Endothelial cell (in vitro differentiated cells): ENCODE data around the gene TCIRG1. TPM values are rescaled to one million over a fixed set of nuclear protein-coding genes. Genes with fewer than 3 reads are reported as not detected.

Experiments
- DNase-seq: peaks from one replicate; pipeline ENCODE4 v3.0.0; 2021; ENCODE audit warnings: low spot score
- H3K27ac Mint-ChIP-seq: one replicate; pipeline ENCODE4 v1.8.0; 2021; ENCODE audit warnings: mixed read lengths, inconsistent platforms; ENCODE audit not compliant: unreplicated experiment
- H3K27me3 Mint-ChIP-seq: one replicate; pipeline ENCODE4 v1.8.0; 2021; ENCODE audit warnings: mild to moderate bottlenecking, moderate library complexity, mixed read lengths, inconsistent platforms; ENCODE audit not compliant: unreplicated experiment
- H3K36me3 Mint-ChIP-seq: one replicate; pipeline ENCODE4 v1.8.0; 2021; ENCODE audit warnings: mild to moderate bottlenecking, low read depth, mixed read lengths, inconsistent platforms; ENCODE audit not compliant: unreplicated experiment
- H3K4me1 Mint-ChIP-seq: one replicate; pipeline ENCODE4 v1.8.0; 2021; ENCODE audit warnings: mild to moderate bottlenecking, mixed read lengths, inconsistent platforms; ENCODE audit not compliant: unreplicated experiment
- H3K4me3 Mint-ChIP-seq: one replicate; pipeline ENCODE4 v1.8.0; 2021; ENCODE audit warnings: mild to moderate bottlenecking, mixed read lengths, inconsistent platforms; ENCODE audit not compliant: unreplicated experiment
- H3K9me3 Mint-ChIP-seq: one replicate; pipeline ENCODE4 v1.8.0; 2021; ENCODE audit warnings: mixed read lengths, inconsistent platforms; ENCODE audit not compliant: unreplicated experiment
- total RNA-seq: library from RNA; stranded (reverse); fragmentation: NEBNext Ultra II Directional; extraction: Animal tissue kit (Norgen Biotek cat#: 25700); gene quantifications from one replicate; pipeline ENCODE4 v1.2.1, GENCODE V29; 2021; ENCODE audit not compliant: unreplicated experiment
- TF ChIP-seq, protein P1 (sequence below): fragments of 200-600 bp; sonication (generic); IDR thresholded peaks from one replicate; pipeline ENCODE4 v1.5.0; 2021; ENCODE audit warnings: antibody characterized with exemption; ENCODE audit not compliant: unreplicated experiment

Gene TCIRG1
- total RNA-seq, 1 donor from 2014 or later: 294 TPM

DNA sequence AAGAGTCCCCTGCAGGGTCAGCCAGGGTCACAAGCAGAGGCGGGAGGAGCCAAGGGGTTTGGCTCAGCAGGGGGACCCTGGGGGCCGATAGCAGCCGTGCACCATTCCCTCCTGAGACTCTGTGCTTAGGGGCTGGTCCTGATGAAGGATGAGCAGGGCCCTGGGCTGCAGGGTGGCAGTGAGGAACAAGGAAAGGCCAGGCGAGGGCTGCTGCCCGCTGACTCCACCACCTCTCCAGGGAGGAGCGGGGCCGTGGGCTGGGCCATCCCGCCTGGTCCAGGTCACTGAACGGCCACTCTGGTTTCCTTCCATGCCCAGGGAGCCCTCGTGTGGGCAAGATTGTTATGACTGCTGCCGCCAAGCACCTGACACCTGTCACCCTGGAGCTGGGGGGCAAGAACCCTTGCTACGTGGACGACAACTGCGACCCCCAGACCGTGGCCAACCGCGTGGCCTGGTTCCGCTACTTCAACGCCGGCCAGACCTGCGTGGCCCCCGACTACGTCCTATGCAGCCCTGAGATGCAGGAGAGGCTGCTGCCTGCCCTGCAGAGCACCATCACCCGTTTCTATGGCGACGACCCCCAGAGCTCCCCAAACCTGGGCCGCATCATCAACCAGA lies 17.5 kb upstream of the TCIRG1 start:
- no peak for DNase-seq
- Mint-ChIP-seq H3K4me3 (no peak overlapping the region), H3K36me3 (peaks cover 7% of the 10 kb centered on the region), H3K9me3 (no peaks in the 10 kb centered on the region), H3K27me3 (peaks cover 9% of the 10 kb centered on the region), H3K27ac (no peak overlapping the region), H3K4me1 (peaks cover 2% of the 10 kb centered on the region)
- TF ChIP-seq, protein P1, sequence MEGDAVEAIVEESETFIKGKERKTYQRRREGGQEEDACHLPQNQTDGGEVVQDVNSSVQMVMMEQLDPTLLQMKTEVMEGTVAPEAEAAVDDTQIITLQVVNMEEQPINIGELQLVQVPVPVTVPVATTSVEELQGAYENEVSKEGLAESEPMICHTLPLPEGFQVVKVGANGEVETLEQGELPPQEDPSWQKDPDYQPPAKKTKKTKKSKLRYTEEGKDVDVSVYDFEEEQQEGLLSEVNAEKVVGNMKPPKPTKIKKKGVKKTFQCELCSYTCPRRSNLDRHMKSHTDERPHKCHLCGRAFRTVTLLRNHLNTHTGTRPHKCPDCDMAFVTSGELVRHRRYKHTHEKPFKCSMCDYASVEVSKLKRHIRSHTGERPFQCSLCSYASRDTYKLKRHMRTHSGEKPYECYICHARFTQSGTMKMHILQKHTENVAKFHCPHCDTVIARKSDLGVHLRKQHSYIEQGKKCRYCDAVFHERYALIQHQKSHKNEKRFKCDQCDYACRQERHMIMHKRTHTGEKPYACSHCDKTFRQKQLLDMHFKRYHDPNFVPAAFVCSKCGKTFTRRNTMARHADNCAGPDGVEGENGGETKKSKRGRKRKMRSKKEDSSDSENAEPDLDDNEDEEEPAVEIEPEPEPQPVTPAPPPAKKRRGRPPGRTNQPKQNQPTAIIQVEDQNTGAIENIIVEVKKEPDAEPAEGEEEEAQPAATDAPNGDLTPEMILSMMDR: no peak

DNA sequence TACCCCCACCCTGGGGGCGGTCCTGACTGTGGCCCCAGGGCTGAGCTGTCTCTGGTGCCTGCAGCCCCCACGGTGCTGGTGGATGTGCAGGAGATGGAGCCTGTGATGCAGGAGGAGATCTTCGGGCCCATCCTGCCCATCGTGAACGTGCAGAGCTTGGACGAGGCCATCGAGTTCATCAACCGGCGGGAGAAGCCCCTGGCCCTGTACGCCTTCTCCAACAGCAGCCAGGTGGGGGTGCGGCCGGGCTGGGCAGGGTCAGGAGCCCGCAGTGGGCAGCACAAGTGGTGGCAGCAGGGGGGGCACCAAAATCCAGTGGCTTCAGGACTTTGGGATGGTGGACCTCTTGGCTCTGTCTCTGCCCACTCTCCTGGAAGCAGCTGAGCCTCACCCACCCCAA lies 16.3 kb upstream of the TCIRG1 start:
- H3K27ac Mint-ChIP-seq: no peak overlapping the region
- DNase-seq: no peak
- peaks cover 3% of the 10 kb centered on the region for H3K4me1 Mint-ChIP-seq
- TF ChIP-seq, protein P1: no peak
- H3K27me3 Mint-ChIP-seq: peaks cover 9% of the 10 kb centered on the region
- no peak overlapping the region for H3K4me3 Mint-ChIP-seq
- peaks cover 7% of the 10 kb centered on the region for H3K36me3 Mint-ChIP-seq
- no peaks in the 10 kb centered on the region for H3K9me3 Mint-ChIP-seq

DNA sequence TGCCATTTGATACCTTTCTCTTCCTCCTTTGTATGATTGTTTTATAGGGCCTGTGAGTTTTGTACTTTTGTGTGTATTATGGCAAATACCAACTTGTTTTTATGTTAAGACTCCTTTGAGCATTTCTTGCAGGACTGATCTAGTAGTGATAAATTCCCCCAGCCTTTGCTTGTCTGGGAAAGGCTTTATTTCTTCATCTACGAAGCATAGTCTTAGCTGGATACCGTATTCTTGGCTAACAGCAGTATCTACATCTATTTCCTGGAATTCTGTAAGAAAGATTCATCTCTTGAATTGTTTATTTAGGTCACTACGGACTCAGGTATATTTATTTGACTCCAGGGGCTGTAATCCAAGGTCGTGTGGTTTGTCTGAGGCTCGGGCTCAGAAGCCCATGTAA lies 14.3 kb upstream of the TCIRG1 start:
- Mint-ChIP-seq H3K9me3 (no peaks in the 10 kb centered on the region), H3K4me3 (no peak overlapping the region), H3K4me1 (peaks cover 9% of the 10 kb centered on the region), H3K27me3 (peaks cover 12% of the 10 kb centered on the region), H3K27ac (no peak overlapping the region), H3K36me3 (peaks cover 4% of the 10 kb centered on the region)
- no peak for DNase-seq
- TF ChIP-seq, protein P1: peak; percentile 10

DNA sequence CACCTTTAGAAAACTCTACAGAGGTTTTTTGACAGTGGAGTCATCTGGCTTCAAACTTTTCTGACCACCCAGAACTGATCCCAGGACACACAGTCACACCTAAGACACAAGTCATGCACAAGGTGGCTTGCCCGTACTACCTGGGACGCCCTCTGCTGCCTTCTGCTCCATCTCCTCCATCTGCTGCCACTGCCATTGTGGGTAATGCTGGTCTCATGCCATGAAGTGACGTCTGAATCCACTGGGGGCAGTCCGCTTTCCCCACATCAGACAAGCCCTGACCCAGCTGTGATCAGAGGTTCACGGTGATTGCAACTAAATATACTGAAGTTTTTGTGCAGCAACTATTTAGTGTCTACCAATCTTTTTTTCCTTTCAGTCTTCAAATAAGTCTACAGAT lies 13.8 kb upstream of the TCIRG1 start:
- no peak overlapping the region for H3K27ac Mint-ChIP-seq

More for the DNA sequence above, 13.8 kb upstream of the TCIRG1 start:
- Mint-ChIP-seq H3K4me1 (peaks cover 11% of the 10 kb centered on the region), H3K36me3 (peaks cover 4% of the 10 kb centered on the region), H3K9me3 (no peaks in the 10 kb centered on the region), H3K27me3 (peaks cover 10% of the 10 kb centered on the region), H3K4me3 (peak overlapping the region; percentile 26)
- no peak for DNase-seq
- TF ChIP-seq, protein P1: peak; percentile 24
